HG03442 (cell line): Measurements from ENCODE around the gene NDRG4.
A peak's percentile ranks its signal among the peaks of the same experiment; 100 is the strongest.

ENCODE experiments used
- ATAC-seq: cut with Tn5 transposase; IDR thresholded peaks from one replicate; pipeline ENCODE4 v1.9.1; 2021; ENCODE audit warnings: mild to moderate bottlenecking, moderate library complexity; ENCODE audit not compliant: unreplicated experiment

The NDRG4 gene

GRCh38 chr16:58499615-58500351, at the start of gene NDRG4:
Gene NDRG4, plus strand, starts transcription at chr16:58500143. Its CDS starts 106 bp downstream, at chr16:58500249.
- peak; percentile 63 for ATAC-seq

- no peak for ATAC-seq
Measured at GRCh38 chr16:58450590-58450989, 49.4 kb upstream of the NDRG4 start.

GRCh38 chr16:58451265-58451689, 48.7 kb upstream of the NDRG4 start:
- ATAC-seq: no peak

- no peak for ATAC-seq
Measured at GRCh38 chr16:58451945-58452401, 48.0 kb upstream of the NDRG4 start.

GRCh38 chr16:58452640-58453039, 47.3 kb upstream of the NDRG4 start:
- no peak for ATAC-seq

DNA sequence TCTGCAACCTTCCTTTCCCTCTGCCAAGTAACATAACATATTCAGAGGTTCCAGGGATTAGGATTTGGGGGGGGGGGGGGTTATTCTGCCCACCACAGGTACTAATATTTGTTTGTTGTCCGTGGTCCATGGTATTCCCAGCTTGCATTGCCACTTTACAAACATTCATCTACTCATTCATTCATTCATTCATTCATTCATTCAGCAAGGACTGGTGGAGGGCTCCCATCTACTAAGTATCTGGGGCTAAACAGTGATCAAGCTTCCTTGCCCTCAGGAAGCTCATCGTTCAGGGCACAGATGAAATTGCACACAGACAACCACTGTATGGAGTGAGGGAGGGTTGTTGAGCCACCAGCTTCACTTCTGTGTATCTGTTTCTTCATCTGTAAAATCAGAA, 45.8 kb upstream of the NDRG4 start:
- no peak for ATAC-seq

GRCh38 chr16:58454856-58455255, 45.1 kb upstream of the NDRG4 start:
- ATAC-seq: no peak

- no peak for ATAC-seq
Measured at GRCh38 chr16:58455750-58456149, 44.2 kb upstream of the NDRG4 start.

GRCh38 chr16:58456193-58456592, 43.8 kb upstream of the NDRG4 start:
- no peak for ATAC-seq

GRCh38 chr16:58458606-58459343, 41.2 kb upstream of the NDRG4 start:
- no peak for ATAC-seq

GRCh38 chr16:58459344-58460218, 40.4 kb upstream of the NDRG4 start:
- ATAC-seq: peak; percentile 63

GRCh38 chr16:58460219-58460610, 39.7 kb upstream of the NDRG4 start:
- ATAC-seq: no peak

DNA sequence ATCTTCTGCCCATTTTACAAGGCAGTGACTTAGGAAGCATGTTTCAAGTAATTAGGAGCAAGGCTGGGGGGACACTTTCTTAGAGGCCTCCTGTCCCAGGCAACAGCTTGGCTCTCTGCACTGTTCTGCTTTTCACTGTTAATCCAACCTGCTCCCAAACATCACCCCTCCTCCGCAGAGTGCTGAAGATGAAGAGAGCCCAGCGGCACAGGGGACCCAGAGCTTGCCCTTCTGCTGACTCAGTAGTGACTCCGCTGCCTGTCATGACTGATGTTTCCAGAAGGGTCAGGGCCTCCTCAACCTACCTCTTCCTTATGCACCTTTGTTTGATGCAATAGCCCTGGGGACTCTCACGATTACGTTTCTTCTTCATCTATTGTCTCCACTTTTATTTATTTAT, 38.9 kb upstream of the NDRG4 start:
- no peak for ATAC-seq

DNA sequence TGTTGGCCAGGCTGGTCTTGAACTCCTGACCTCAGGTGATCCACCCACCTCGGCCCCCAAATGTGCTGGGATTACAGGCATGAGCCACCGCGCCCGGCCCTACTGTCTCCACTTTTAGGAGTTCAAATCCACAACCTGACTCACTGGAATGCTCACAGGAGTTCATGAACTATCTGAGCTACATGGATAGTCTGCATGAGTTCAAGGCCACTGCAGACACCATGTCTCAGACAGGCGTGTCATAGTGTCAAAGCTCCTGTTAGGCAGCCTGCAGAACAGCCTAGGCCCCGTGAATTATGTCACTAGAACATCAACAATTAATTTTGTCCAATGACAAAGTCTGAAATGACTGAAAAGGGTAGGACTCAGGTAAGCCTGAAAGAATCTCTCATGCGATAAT, 38.3 kb upstream of the NDRG4 start:
- ATAC-seq: no peak

- no peak for ATAC-seq
Measured at GRCh38 chr16:58462089-58462488, 37.9 kb upstream of the NDRG4 start.

- ATAC-seq: no peak
Measured at GRCh38 chr16:58462499-58462996, 37.4 kb upstream of the NDRG4 start.

GRCh38 chr16:58462997-58463941, 36.7 kb upstream of the NDRG4 start:
- ATAC-seq: no peak

DNA sequence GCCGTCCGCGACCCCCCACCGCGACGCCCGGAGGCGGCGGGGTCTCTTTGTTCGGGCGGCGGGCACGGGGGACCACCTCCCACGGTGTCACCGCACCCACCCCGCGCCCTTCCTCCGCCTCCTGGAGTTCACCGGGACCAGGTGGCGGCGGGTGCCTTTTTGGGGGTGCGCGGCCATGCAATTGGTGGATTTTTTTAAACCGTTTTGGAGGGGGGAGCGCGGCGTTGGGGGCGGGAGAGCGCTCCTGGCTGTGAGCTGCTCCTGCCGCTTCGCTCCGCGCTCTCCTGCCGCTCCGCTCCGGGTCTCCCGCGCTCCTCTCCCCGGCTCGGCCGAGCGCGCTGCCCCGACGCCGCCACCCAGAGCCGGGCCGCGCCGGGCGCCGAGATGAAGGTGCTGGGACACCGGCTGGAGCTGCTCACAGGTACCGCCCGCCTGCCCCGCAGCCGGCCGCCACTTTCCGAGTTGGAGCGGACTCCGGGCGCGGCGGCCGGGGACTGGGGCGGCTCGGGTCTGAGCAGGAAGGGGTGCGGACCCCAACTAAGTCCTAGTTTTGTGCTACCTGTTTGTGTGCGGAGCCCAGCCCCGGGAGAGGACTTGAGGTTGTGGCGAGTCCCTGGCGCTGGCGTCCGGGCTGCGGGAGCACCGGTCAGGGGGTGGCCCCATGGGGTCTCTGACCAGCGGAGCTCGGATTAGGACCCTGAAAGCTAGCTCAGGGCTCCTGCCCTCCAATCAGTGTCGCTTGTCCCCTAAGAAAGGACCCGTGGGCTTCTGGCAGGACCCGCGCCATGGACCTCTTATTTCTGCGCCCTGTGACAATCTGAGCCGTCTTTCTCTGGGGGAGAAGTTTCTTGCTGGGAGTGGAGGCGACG, 35.7 kb upstream of the NDRG4 start:
- ATAC-seq: no peak
